AG09309 (cell line): ENCODE data around the gene PTPRM.

Source experiments
- DNase-seq: peaks from one replicate; pipeline ENCODE4 v3.0.0-alpha.2; 2010; ENCODE audit warnings: low read depth
- H3K4me3 ChIP-seq: 2 replicates; pipeline ENCODE4 v1.5.1; 2011; ENCODE audit warnings: mild to moderate bottlenecking, low read depth, low read length, moderate library complexity; ENCODE audit not compliant: control insufficient read depth
- TF ChIP-seq, protein P1 (sequence below): IDR thresholded peaks from 2 replicates; pipeline ENCODE4 v1.5.1; 2011; ENCODE audit warnings: mild to moderate bottlenecking, low read depth, low read length, inconsistent platforms; ENCODE audit not compliant: insufficient read depth, control insufficient read depth; ENCODE audit errors: missing control alignments

PTPRM gene

DNA sequence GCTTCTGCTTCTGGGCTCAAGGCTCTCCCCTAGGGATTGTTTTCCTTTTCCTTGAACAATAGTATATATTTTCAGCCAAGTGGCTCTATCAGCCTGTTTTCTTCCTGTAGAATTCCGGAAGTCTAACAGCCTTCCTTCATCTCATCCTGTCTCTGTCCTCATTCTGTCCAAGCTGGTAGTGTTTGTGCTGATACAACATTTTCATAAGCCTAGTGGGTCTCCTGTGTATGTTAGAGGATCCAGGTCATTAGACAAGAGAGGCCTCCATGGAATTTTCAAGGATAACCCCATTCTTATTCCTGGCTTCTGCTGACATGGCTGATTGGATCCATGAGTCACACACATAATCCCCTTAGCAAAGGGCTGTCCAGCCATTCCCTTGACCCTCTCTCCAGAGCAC is 467.6 kb downstream of the PTPRM start:
- TF ChIP-seq, protein P1, sequence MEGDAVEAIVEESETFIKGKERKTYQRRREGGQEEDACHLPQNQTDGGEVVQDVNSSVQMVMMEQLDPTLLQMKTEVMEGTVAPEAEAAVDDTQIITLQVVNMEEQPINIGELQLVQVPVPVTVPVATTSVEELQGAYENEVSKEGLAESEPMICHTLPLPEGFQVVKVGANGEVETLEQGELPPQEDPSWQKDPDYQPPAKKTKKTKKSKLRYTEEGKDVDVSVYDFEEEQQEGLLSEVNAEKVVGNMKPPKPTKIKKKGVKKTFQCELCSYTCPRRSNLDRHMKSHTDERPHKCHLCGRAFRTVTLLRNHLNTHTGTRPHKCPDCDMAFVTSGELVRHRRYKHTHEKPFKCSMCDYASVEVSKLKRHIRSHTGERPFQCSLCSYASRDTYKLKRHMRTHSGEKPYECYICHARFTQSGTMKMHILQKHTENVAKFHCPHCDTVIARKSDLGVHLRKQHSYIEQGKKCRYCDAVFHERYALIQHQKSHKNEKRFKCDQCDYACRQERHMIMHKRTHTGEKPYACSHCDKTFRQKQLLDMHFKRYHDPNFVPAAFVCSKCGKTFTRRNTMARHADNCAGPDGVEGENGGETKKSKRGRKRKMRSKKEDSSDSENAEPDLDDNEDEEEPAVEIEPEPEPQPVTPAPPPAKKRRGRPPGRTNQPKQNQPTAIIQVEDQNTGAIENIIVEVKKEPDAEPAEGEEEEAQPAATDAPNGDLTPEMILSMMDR, result no peak
- no peak overlapping the region for H3K4me3 ChIP-seq
- DNase-seq, result no peak

DNA sequence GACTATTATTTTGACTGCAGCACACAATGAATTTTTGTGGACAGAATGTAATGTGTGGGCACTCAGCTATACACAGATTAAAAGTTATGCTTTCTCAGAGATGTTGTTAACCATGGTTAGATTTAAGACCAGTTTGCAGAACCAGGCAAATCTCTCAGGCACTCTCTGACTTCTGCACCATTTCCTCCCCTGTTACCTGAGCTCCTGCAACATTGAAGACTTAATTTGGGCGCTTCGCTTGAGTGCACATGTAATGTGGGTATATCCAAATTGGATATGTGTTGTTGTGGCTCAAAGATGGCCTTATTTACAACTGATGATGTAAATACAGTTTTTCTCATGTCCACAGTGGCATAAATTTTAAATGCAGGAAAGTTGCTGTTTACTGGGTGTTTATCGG is 469.4 kb downstream of the PTPRM start:
- DNase-seq, result no peak
- H3K4me3 ChIP-seq, result no peak overlapping the region
- TF ChIP-seq, protein P1, result no peak

DNA sequence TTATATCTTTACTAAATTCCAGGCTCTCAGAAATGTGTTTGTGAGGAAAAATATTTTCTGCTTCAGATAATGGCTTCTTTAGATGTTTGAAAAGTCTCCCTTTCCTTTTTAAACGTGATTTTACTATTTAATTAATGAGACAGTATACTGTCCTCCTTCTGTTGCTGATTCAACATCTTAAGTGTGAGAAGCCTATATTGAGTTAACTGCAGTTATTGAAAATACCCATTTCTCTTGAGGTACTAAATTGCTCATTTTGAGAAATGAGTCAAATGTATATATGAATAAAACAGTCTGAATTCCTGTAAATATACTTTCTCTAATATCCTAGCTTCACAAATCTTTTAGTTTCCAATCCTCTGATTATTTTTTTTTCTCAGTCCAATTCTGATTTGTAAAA is 470.2 kb downstream of the PTPRM start:
- no peak overlapping the region for H3K4me3 ChIP-seq
- TF ChIP-seq, protein P1, result no peak
- DNase-seq, result no peak

DNA sequence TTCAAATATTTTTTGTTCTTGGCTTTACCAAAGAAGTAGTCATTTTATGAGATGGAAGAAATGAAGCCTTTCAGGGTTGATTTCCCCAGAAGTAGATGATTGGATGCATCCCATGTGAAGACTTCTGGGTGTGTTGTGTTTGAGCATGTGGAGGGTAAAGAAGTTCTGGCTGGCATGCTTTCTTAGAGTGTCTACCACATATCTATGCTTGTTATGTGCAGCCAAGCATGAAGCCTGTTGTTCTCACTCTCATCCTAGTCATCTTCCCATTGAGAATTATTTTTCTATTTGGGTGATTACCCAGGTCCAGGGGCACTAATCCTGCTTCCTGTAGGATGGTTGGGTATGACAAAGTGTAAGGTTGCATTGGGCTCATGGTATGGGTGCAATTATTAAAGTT is 472.9 kb downstream of the PTPRM start:
- H3K4me3 ChIP-seq, result no peak overlapping the region
- TF ChIP-seq, protein P1, result no peak
- no peak for DNase-seq

DNA sequence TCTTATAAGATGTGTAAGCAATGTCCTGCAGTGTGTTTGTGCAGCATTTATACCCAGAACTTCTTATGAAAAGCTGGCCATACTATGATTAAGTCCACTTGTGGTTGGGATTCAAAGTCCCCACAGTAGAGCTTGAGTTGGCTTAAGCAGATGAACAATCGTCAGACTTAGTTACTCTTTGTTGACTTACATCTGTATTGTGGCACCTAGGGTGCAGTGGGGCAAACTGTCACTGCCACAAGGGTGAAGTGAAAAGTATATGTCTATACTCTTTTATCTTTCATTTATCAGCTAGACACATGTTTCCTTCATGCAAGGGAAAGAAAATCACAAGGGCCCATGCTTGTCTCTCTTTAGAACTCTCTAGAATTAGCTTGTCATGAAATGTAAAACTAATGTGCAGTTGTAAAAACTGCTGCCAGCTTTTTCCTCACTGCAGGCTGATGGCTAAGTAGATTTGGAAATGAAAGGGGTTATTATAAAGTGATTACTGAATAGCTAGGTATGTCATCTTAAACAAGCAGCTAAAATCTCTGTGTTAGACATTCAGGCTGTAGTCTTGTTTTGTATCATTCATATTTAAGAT is 474.5 kb downstream of the PTPRM start:
- no peak overlapping the region for H3K4me3 ChIP-seq
- no peak for DNase-seq
- TF ChIP-seq, protein P1, result no peak

DNA sequence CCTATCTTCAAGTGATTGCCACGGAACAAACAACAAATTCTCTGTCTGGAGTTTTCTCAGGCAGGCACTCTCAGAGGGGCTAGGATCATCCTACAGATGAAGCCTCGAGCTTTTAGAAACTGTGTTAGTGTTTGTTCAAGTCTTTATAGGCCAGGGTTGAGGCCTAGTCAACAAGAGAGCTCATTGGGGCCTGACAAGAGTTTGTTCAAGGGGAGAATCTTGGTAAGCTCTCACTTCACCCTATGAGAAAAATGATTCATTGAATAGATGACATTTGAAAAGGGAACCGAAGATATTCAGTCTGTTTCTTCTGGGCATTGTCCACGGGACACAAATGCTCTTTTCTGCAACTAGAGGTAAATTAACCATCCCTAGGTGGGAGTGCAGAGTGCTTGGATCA is 476.9 kb downstream of the PTPRM start:
- no peak for DNase-seq
- TF ChIP-seq, protein P1, result no peak
- H3K4me3 ChIP-seq, result no peak overlapping the region
